K562 (cell line): ENCODE data around the gene FASTKD3. TPM values are rescaled to one million over a fixed set of nuclear protein-coding genes. Genes with fewer than 3 reads are reported as not detected.

ENCODE experiments used
- ATAC-seq: fragments of 200-7000 bp; cut with Tn5 transposase; 3 replicates; pipeline ENCODE4 v1.9.1; 2020; ENCODE audit warnings: moderate library complexity
- BruUV-seq: library from RNA; stranded (reverse); fragments of 400-500 nt; replicated peaks from 2 replicates; lab custom pipeline; 2021; lab: Mats Ljungman, UMichigan
- CTCF ChIA-PET: fragments of 300-600 bp; formaldehyde crosslinking; extraction: SDS; loops from one replicate; lab custom pipeline; 2021; ENCODE audit warnings: low intra/inter-chr PET ratio; lab: Yijun Ruan, JAX
- POLR2A ChIA-PET: fragments of 300-600, 350-650 bp; sonication (Branson Sonifier 250); formaldehyde crosslinking; extraction: SDS; loops from one replicate; lab custom pipeline; 2021; ENCODE audit warnings: antibody characterized with exemption, inconsistent platforms; lab: Yijun Ruan, JAX
- DNase-seq, 4 experiments: peaks; one replicate each; pipeline versions ENCODE4 v3.0.0 to v3.0.0-alpha.2; 2011 to 2018; ENCODE audit warnings: low spot score in 3 of 4, mixed read lengths in 3 of 4; ENCODE audit errors: extremely low read depth in 1 of 4
- FAIRE-seq: peaks from 2 replicates; lab custom pipeline; 2011; peaks lifted over from hg19 to GRCh38; lab: Jason Lieb, UNC
- H2AFZ ChIP-seq: 2 replicates; pipeline ENCODE4 v1.6.0; 2011; ENCODE audit warnings: low read depth, low read length, control low read depth, inconsistent platforms
- H3K27ac ChIP-seq: fragments of 200-600 bp; 3 replicates; pipeline ENCODE4 v1.8.0; 2011; ENCODE audit warnings: low read depth, mild to moderate bottlenecking, control low read depth, inconsistent platforms, low read length, moderate library complexity, mixed read lengths; ENCODE audit errors: extremely low read depth
- H3K27me3 ChIP-seq, 2 experiments: fragments of 300-600 bp in 1 of 2; 2 replicates in 1 of 2; 3 replicates in 1 of 2; pipeline versions ENCODE4 v1.6.0 to v1.8.0; 2011; ENCODE audit warnings: inconsistent platforms in 2 of 2, low read length in 2 of 2, mild to moderate bottlenecking in 1 of 2, mixed read lengths in 1 of 2, moderate library complexity in 1 of 2; ENCODE audit not compliant: control insufficient read depth in 2 of 2, insufficient read depth in 2 of 2
- H3K36me3 ChIP-seq: fragments of 300-600 bp; 3 replicates; pipeline ENCODE4 v1.8.0; 2011; ENCODE audit warnings: mild to moderate bottlenecking, low read length, inconsistent platforms; ENCODE audit not compliant: control insufficient read depth, insufficient read depth
- H3K4me1 ChIP-seq, 2 experiments: fragments of 200-600 bp in 1 of 2; replicated peaks in 1 of 2; 2 replicates in 1 of 2; 3 replicates in 1 of 2; pipeline versions ENCODE4 v1.5.1 to v1.8.0; 2011; ENCODE audit warnings: inconsistent platforms in 2 of 2, low read length in 2 of 2, mild to moderate bottlenecking in 1 of 2, mixed read lengths in 1 of 2, moderate library complexity in 1 of 2; ENCODE audit not compliant: control insufficient read depth in 2 of 2, insufficient read depth in 2 of 2
- H3K4me2 ChIP-seq: 2 replicates; pipeline ENCODE4 v1.6.1; 2011; ENCODE audit warnings: low read length, control low read depth, inconsistent platforms, mixed read lengths; ENCODE audit not compliant: insufficient read depth
- H3K4me3 ChIP-seq: fragments of 200-600 bp; sonication (generic), shearing (Covaris generic); 2 replicates; pipeline ENCODE4 v1.5.1; 2016; ENCODE audit warnings: control low read depth, inconsistent platforms
- H3K79me2 ChIP-seq: fragments of 200-600 bp; 3 replicates; pipeline ENCODE4 v1.8.0; 2011; ENCODE audit warnings: low read length, inconsistent platforms; ENCODE audit not compliant: control insufficient read depth, insufficient read depth
- H3K9ac ChIP-seq, 2 experiments: 2 replicates each; pipeline versions ENCODE4 v1.6.0 to v1.6.1; 2011; ENCODE audit warnings: low read depth in 2 of 2, low read length in 2 of 2, control low read depth in 1 of 2, inconsistent platforms in 1 of 2, mild to moderate bottlenecking in 1 of 2, mixed read lengths in 1 of 2; ENCODE audit not compliant: insufficient read depth in 1 of 2
- H3K9me1 ChIP-seq: one replicate; pipeline ENCODE4 v1.6.0; 2011; ENCODE audit warnings: inconsistent platforms, mild to moderate bottlenecking, low read length, moderate library complexity; ENCODE audit not compliant: control insufficient read depth, insufficient read depth
- H3K9me3 ChIP-seq: replicated peaks from 2 replicates; pipeline ENCODE4 v1.5.1; 2011; ENCODE audit warnings: low read depth, low read length, inconsistent platforms; ENCODE audit not compliant: control insufficient read depth, insufficient read depth
- H4K20me1 ChIP-seq: replicated peaks from 2 replicates; pipeline ENCODE4 v1.6.1; 2011; ENCODE audit warnings: low read length, inconsistent platforms, mixed read lengths; ENCODE audit not compliant: control insufficient read depth, insufficient read depth
- FOS ChIP-seq: IDR thresholded peaks from 3 replicates; pipeline ENCODE4 v1.6.1; 2011; ENCODE audit not compliant: insufficient read length; ENCODE audit errors: extremely low read depth
- FOXJ3 ChIP-seq: sonication (generic); formaldehyde crosslinking; IDR thresholded peaks from 2 replicates; pipeline ENCODE4 v1.4.0; 2020; ENCODE audit warnings: mild to moderate bottlenecking, missing genetic modification reagents
- HDAC8 ChIP-seq: fragments of 450-650 bp; IDR thresholded peaks from 2 replicates; pipeline ENCODE4 v1.6.1; 2016; ENCODE audit warnings: mild to moderate bottlenecking, missing genetic modification characterization, moderate library complexity, missing compliant biosample characterization
- L3MBTL2 ChIP-seq: fragments of 450-650 bp; IDR thresholded peaks from 2 replicates; pipeline ENCODE4 v1.6.1; 2016; ENCODE audit warnings: mild to moderate bottlenecking, moderate library complexity
- NFIX ChIP-seq: fragments of 250-450 bp; sonication (Bioruptor Pico); IDR thresholded peaks from 2 replicates; pipeline ENCODE4 v1.4.0; 2020; ENCODE audit warnings: low read depth, mild to moderate bottlenecking, moderate library complexity
- SLC30A9 ChIP-seq: fragments of 250-450 bp; sonication (Bioruptor Pico); IDR thresholded peaks from 2 replicates; pipeline ENCODE4 v1.8.0; 2022; ENCODE audit warnings: mild to moderate bottlenecking, moderate library complexity
- SP1 ChIP-seq: sonication (generic); formaldehyde crosslinking; IDR thresholded peaks from 2 replicates; pipeline ENCODE4 v1.8.1; 2022; ENCODE audit warnings: mild to moderate bottlenecking, missing genetic modification reagents
- SRSF3 ChIP-seq: fragments of 200-400 bp; formaldehyde crosslinking; IDR thresholded peaks from 2 replicates; pipeline ENCODE4 v1.6.1; 2016; ENCODE audit warnings: mild to moderate bottlenecking, low read length, moderate library complexity; ENCODE audit not compliant: insufficient read depth
- TAF1 ChIP-seq: IDR thresholded peaks from 2 replicates; pipeline ENCODE4 v1.6.1; 2011; ENCODE audit warnings: mild to moderate bottlenecking, low read length, moderate library complexity; ENCODE audit not compliant: insufficient read depth, control insufficient read depth, severe bottlenecking; ENCODE audit errors: extremely low read depth
- XRCC5 ChIP-seq: fragments of 200-400 bp; formaldehyde crosslinking; IDR thresholded peaks from 2 replicates; pipeline ENCODE4 v1.6.1; 2017; ENCODE audit warnings: low read depth, mild to moderate bottlenecking, low read length
- ZBTB7A ChIP-seq: IDR thresholded peaks from 2 replicates; pipeline ENCODE4 v1.6.1; 2011; ENCODE audit warnings: low read depth, mild to moderate bottlenecking, low read length, moderate library complexity, borderline replicate concordance; ENCODE audit not compliant: control insufficient read depth
- ZNF174 ChIP-seq: fragments of 250-450 bp; sonication (Bioruptor Pico); IDR thresholded peaks from 2 replicates; pipeline ENCODE4 v1.4.0; 2020; ENCODE audit warnings: mild to moderate bottlenecking
- ZNF668 ChIP-seq: fragments of 250-450 bp; sonication (Bioruptor Pico); IDR thresholded peaks from 2 replicates; pipeline ENCODE4 v1.8.0; 2022; ENCODE audit warnings: mild to moderate bottlenecking, inconsistent platforms
- ZNF830 ChIP-seq: fragments of 250-450 bp; sonication (Bioruptor Pico); IDR thresholded peaks from 2 replicates; pipeline ENCODE4 v1.5.0; 2021; ENCODE audit warnings: mild to moderate bottlenecking
- WGBS: fragments of 100-300 bp; shearing (Covaris generic); methylation state at CpG from one replicate; pipeline ENCODE4 v1.1.6; 2016; ENCODE audit warnings: low coverage, mixed read lengths; ENCODE audit not compliant: insufficient coverage; ENCODE audit errors: missing lambda C conversion rate; 5-methylcytosine and 5-hydroxymethylcytosine counted together
- in situ Hi-C: fragments of 300-500 bp; cut with MboI; formaldehyde crosslinking; loops from 4 replicates; pipeline ENCODE4 v1.15.0; 2018; ENCODE audit warnings: inconsistent platforms, mixed read lengths
- intact Hi-C: fragments of 100-400 bp; cut with micrococcal nuclease; formaldehyde crosslinking; loops from 2 replicates; pipeline ENCODE4 v1.14.2; 2022
- polyA plus RNA-seq, 8 experiments: library from polyadenylated mRNA; depleted of rRNA in 4 of 8; stranded (reverse) in 5 of 8; unstranded in 3 of 8; fragments of >200 nt; fragmentation: Nextera tagmentation in 2 of 8; fragmentation: Illumina TruSeq in 1 of 8; extraction: Ambion mirVana in 2 of 8; extraction: Trizol in 1 of 8; gene quantifications; 2 replicates each; pipeline versions ENCODE4 v1.2.1 to v1.2.3, GENCODE V29; 2011 to 2014; ENCODE audit warnings: inconsistent platforms in 1 of 8, missing spikeins in 1 of 8
- total RNA-seq, 7 experiments: library from RNA; depleted of rRNA in 6 of 7; stranded (reverse); fragments of >200 nt in 6 of 7; fragmentation: Illumina TruSeq in 2 of 7; extraction: Trizol in 2 of 7; gene quantifications; 2 replicates each; pipeline versions ENCODE4 v1.2.1 to v1.2.3, GENCODE V29; 2011 to 2021; ENCODE audit warnings: low replicate concordance in 1 of 7
- TF ChIP-seq, protein P1 (sequence below): sonication (generic); formaldehyde crosslinking; IDR thresholded peaks from 2 replicates; pipeline ENCODE4 v1.8.0; 2022; ENCODE audit warnings: mild to moderate bottlenecking, missing genetic modification reagents

The FASTKD3 gene
- total and polyA plus RNA-seq, 9 of the 15 experiments (the other 6 are each of a cell fraction or from before 2014, with no cell fraction given) = 17.1 to 149 (median 47.5) TPM

DNA sequence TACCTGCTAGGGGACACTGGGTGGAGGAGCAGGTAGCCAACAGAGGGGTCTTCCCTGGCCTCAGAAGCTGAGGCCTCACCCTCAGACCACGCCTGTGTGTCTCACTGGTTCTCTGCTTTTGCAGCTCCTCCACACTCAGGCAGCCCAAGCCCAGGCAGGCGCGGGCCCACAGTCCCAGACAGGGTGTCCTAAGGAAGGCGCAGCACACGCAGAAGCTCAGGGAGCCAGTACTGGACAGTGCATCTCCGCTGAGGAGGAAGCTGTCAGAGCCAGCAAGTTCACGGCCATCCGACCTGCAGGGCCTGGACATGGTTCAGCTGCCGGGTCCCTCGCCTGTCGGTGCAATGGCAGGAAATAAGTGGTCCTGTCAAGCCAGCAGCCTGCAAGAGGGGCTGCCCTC is 43.2 kb downstream of the FASTKD3 start:
- POLR2A ChIA-PET = no interaction called here

More for the DNA sequence above, 43.2 kb downstream of the FASTKD3 start:
- no peak overlapping the region for H2AFZ ChIP-seq
- no peaks in the 10 kb centered on the region for H3K9me3 ChIP-seq
- intact Hi-C loops (no loop called here), in situ Hi-C loops (no loop called here)
- H3K4me1 ChIP-seq = no peaks in the 10 kb centered on the region
- ATAC-seq (peak; percentile 31; the same call in 1 of the 3 replicates), DNase-seq (no peak), FAIRE-seq (no peak)
- H3K27me3 ChIP-seq = peaks cover 21 to 68% of the 10 kb centered on the region in 2 experiments
- TF ChIP-seq SLC30A9 (CRISPR knock-in tag) = no peak
- no peak for TF ChIP-seq XRCC5
- no peak for TF ChIP-seq ZNF174 (CRISPR knock-in tag)
- no peak for TF ChIP-seq ZNF830 (CRISPR knock-in tag)
- TF ChIP-seq TAF1 = no peak
- no peak for TF ChIP-seq HDAC8 (tag)
- TF ChIP-seq SP1 = no peak
- TF ChIP-seq, protein P1, sequence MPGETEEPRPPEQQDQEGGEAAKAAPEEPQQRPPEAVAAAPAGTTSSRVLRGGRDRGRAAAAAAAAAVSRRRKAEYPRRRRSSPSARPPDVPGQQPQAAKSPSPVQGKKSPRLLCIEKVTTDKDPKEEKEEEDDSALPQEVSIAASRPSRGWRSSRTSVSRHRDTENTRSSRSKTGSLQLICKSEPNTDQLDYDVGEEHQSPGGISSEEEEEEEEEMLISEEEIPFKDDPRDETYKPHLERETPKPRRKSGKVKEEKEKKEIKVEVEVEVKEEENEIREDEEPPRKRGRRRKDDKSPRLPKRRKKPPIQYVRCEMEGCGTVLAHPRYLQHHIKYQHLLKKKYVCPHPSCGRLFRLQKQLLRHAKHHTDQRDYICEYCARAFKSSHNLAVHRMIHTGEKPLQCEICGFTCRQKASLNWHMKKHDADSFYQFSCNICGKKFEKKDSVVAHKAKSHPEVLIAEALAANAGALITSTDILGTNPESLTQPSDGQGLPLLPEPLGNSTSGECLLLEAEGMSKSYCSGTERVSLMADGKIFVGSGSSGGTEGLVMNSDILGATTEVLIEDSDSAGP (CRISPR knock-in tag) = no peak
- TF ChIP-seq ZNF668 = no peak
- no peak for TF ChIP-seq L3MBTL2
- no peak for TF ChIP-seq ZBTB7A
- no peak for TF ChIP-seq SRSF3
- no peak for TF ChIP-seq FOS
- no peak for TF ChIP-seq FOXJ3
- TF ChIP-seq NFIX (CRISPR knock-in tag) = no peak
- WGBS = 1% methylated on average over 11 of the region's 11 CpGs
- no peak overlapping the region for H3K27ac ChIP-seq
- BruUV-seq = no TSS peak
- H3K36me3 ChIP-seq = no peaks in the 10 kb centered on the region
- CTCF ChIA-PET = no interaction called here
- no peaks in the 10 kb centered on the region for H3K79me2 ChIP-seq
- no peaks in the 10 kb centered on the region for H4K20me1 ChIP-seq
- H3K4me3 ChIP-seq = no peak overlapping the region
- H3K9me1 ChIP-seq = no peaks in the 10 kb centered on the region
- no peak overlapping the region for H3K4me2 ChIP-seq
- H3K9ac ChIP-seq = no peak overlapping the region
